GM12874 (cell line): ENCODE results near the gene USP48.

ENCODE experiments used
- TF ChIP-seq, protein P1 (sequence below): IDR thresholded peaks from 2 replicates; pipeline ENCODE4 v1.5.1; 2011; ENCODE audit warnings: low read depth, mild to moderate bottlenecking, control low read depth, low read length, moderate library complexity; ENCODE audit not compliant: insufficient read depth

The USP48 gene

GRCh38 chr1:21647431-21648351 is 135.3 kb downstream of the USP48 start:
- TF ChIP-seq, protein P1, sequence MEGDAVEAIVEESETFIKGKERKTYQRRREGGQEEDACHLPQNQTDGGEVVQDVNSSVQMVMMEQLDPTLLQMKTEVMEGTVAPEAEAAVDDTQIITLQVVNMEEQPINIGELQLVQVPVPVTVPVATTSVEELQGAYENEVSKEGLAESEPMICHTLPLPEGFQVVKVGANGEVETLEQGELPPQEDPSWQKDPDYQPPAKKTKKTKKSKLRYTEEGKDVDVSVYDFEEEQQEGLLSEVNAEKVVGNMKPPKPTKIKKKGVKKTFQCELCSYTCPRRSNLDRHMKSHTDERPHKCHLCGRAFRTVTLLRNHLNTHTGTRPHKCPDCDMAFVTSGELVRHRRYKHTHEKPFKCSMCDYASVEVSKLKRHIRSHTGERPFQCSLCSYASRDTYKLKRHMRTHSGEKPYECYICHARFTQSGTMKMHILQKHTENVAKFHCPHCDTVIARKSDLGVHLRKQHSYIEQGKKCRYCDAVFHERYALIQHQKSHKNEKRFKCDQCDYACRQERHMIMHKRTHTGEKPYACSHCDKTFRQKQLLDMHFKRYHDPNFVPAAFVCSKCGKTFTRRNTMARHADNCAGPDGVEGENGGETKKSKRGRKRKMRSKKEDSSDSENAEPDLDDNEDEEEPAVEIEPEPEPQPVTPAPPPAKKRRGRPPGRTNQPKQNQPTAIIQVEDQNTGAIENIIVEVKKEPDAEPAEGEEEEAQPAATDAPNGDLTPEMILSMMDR = no peak

- TF ChIP-seq, protein P1 = no peak
Measured at GRCh38 chr1:21645550-21645949, 137.4 kb downstream of the USP48 start.

DNA sequence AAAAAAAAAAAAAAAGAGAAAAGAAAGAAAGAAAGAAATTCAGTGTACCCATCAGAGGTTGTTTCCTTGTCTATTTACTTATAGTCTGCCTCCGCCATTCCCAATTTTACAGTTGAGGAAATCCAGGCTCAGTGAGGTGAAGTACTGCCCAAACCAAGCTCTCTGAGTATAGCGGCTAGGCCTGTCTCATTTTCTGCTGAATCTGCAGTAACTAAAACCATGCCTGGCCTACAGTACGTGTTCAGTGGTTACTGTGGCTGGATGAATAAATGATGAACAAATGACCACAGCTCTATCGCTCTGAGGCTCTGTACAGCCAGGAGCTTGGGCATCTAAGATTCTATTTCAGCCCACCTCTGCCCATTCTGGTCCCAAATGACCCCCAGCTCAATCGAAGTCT is 138.0 kb downstream of the USP48 start:
- TF ChIP-seq, protein P1 = no peak

DNA sequence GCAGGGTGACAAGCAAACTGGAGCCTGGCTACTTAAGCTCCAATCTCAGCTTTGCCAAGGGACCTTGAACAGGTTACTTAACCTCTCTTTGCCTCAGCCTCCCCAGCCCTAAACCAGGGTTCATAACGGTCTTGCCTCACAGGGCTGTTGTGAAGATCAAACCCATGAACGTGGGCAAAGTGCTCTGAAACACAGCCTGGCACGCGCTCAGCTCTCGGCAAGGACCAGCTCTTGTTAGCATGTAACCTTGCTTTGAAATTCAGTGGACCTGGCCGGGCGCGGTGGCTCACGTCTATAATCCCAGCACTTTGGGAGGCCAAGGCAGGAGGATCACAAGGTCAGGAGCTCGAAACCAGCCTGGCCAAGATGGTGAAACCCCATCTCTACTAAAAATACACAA is 138.6 kb downstream of the USP48 start:
- TF ChIP-seq, protein P1 = no peak

DNA sequence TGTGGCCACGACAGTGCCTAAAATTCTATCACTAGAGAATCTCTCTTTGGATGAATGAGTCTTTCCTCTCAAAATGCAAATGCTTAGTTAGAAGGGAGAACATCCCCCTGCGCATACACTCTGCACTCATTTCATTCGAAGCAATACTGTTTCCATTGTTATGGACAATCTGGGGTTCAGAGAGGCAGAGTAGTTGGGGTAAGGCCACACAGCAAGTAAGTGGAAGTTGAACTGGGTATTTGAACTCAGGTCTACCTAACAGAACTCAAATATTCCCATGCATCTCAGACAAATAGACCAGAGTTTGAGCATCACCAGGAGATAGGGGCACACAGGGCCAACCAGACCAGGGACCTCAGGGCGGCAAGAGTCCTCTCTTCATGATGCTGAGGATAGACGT is 139.3 kb downstream of the USP48 start:
- TF ChIP-seq, protein P1 = no peak

DNA sequence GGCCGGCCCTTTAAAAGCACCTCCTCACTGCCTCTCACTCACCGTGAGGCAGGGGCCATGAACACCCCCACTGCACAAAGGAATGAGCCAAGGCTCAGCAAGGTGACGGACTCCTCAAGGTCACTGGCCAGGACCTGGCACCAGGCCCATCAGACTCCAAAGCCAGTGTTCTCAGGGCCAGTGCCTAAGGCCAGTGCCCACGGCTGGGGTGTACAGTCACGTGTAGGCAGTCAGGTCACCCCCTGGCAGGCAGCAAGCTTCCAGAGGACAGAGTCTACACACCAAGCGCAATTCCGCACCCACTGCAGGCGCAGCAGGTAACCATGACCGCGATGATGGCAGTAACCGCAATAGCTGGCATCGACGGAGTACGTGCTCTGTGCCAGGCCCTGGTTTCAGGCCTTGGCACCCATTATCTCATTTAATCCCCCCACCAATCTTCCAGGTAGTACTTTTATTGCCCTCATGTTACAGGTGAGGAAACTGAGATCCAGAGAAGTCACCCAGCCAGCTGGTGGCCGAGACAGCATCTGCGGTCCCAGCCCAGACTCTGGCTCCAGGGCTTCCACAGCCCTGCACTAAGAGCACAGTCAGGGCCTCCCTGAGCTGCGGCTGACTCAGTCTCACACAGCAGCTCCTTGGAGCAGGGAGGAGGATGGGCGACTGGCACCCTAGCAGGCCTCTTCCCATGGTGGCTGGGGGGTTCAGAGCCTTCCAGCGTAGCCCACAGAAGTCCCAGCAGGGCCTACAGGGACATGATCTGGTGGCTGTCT is 140.8 kb downstream of the USP48 start:
- TF ChIP-seq, protein P1 = no peak

DNA sequence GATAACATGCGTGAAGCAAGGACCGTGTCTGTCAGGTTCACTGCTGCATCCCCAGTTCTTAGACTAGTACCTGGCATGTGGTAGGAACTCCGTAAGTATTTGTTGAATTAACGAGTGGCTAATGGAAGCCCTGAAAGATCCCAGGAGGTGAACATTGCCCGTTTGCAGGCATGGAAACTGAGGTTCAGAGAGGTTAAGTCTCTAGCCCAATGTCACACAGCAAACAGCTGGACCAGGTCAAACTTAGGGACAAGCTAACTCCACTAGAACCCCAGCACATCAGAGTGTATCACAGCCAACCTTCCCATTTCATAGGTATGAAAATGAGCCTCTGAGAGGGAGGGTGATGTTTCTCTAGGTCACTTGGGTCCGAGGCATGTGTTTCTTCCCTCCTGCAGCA is 141.4 kb downstream of the USP48 start:
- TF ChIP-seq, protein P1 = no peak
